ENCODE measurements around the gene POP5.
A peak's percentile ranks its signal among the peaks of the same experiment; 100 is the strongest.

The POP5 gene

DNA sequence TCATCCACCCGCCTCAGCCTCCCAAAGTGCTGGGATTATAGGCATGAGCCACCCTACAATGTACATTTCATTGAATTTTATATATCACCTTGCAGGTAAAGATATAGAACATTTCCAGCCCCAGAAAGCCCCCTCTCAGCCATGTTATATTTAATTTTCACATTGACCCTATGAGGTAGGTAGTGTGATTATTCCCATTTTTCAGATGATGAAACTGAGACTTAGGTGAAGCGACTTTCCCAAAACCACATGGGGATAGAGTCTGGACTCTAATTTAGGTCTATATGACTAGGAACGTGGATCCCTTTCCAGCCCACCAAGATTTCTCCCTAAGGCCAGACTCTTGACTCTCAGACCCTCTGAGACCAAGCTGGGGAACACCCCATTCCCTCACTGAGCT lies 15.7 kb upstream of the POP5 start:
- Histone ChIP-seq H3K4me1 (ENCODE audit: insufficient read depth, insufficient read length) (peaks cover 8% of the 10 kb centered on the region), H3K4me3 (ENCODE audit: insufficient read length, low read depth) (no peak overlapping the region), H3K9ac (ENCODE audit: insufficient read length, low read depth) (no peak overlapping the region), H3K36me3 (ENCODE audit: insufficient read depth, insufficient read length, low read length) (no peaks in the 10 kb centered on the region), H3K9me3 (ENCODE audit: insufficient read depth, low read length) (no peaks in the 10 kb centered on the region), H3K27me3 (ENCODE audit: insufficient read depth, insufficient read length) (no peaks in the 10 kb centered on the region)
- no peak for TF ChIP-seq SUZ12 (IDR thresholded peaks at IDR 0.05; ENCODE audit: extremely low read depth, insufficient read depth, insufficient read length)
- TF ChIP-seq ZNF274 (IDR thresholded peaks at IDR 0.05; ENCODE audit: low read depth, low read length): no peak
- TF ChIP-seq YY1 (IDR thresholded peaks at IDR 0.05; ENCODE audit: insufficient read depth, insufficient read length): no peak
- no peak for DNase-seq (ENCODE audit: low read depth, low spot score)

DNA sequence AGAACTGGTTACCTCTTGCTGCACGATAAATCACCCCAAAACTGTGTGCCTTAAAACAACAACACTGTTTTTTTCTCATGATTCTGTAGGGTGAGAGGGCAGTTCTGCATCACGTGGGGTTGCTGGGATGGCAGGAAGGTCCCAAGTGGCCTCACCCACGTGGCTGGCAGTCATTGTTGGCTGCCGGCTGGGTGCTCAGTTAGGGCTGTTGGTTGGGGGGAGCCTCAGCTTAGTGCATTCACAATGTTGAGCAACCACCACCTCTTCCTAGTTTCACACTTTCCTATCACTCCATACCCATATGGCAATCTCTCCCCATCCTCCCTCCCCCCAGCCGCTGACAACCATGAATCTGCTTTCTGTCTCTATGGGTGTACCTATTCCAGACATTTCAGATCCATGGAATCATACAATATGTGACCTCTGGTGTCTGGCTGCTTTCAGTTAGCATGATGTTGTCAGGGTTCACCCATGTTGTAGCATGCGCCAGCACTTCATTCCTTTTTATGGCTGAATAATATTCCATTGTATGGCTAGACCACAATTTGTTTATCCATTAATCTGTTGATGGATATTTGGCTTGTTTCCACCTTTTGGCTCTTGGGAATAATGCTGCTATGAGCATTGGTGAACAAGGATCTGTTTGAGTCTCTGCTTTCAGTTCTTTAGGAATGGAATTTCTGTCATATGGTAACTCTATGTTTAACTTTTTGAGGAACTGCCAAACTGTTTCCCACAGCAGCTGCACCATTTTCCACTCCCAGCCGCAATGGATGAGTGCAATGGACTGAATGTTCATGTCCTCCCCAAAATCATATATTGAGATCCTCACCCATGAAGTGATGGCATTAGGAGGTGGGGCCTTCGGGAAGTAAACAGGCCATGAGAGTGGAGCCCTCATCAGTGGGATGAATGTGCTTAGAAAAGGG lies 11.2 kb upstream of the POP5 start:
- peaks cover 5% of the 10 kb centered on the region for H3K4me1 ChIP-seq (ENCODE audit: insufficient read depth, insufficient read length)
- H3K27me3 ChIP-seq (ENCODE audit: insufficient read depth, insufficient read length): no peaks in the 10 kb centered on the region
- no peak overlapping the region for H3K9ac ChIP-seq (ENCODE audit: insufficient read length, low read depth)
- TF ChIP-seq YY1 (IDR thresholded peaks at IDR 0.05; ENCODE audit: insufficient read depth, insufficient read length): no peak
- no peak for TF ChIP-seq SUZ12 (IDR thresholded peaks at IDR 0.05; ENCODE audit: extremely low read depth, insufficient read depth, insufficient read length)
- no peak for TF ChIP-seq ZNF274 (IDR thresholded peaks at IDR 0.05; ENCODE audit: low read depth, low read length)
- no peaks in the 10 kb centered on the region for H3K9me3 ChIP-seq (ENCODE audit: insufficient read depth, low read length)
- H3K4me3 ChIP-seq (ENCODE audit: insufficient read length, low read depth): no peak overlapping the region
- H3K36me3 ChIP-seq (ENCODE audit: insufficient read depth, insufficient read length, low read length): no peaks in the 10 kb centered on the region
- DNase-seq (ENCODE audit: low read depth, low spot score): no peak

DNA sequence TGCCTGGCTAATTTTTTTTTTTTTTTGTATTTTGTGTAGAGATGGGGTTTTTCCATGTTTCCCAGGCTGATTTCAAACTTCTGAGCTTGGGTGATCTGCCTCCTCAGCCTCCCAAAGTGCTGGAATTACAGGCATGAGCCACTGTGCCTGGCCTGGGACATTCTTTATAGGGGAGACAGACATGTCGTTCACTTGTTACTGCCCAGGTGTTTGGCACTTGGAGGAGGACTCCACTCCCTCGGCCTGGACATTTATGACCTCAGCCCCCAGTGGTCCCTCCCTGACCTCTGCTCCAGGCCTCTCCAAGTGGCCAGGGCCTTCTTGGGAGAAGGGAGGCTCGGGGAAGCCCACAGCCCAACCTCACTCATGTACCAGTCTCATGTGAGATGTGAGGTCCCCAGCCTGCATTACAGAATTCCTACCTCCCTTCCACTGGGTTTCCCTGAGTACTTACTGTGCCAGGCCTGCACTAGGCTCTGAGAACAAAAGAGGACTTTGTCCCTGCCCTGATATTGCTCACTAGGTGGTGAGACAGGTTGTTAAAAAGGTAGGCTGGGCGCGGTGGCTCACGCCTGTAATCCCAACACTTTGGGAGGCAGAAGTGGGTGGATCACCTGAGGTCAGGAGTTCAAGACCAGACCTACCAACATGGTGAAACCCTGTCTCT lies 9.7 kb upstream of the POP5 start:
- H3K27me3 ChIP-seq (ENCODE audit: insufficient read depth, insufficient read length): peaks cover 6% of the 10 kb centered on the region
- H3K4me1 ChIP-seq (ENCODE audit: insufficient read depth, insufficient read length): peaks cover 5% of the 10 kb centered on the region
- no peak overlapping the region for H3K4me3 ChIP-seq (ENCODE audit: insufficient read length, low read depth)
- no peaks in the 10 kb centered on the region for H3K36me3 ChIP-seq (ENCODE audit: insufficient read depth, insufficient read length, low read length)
- TF ChIP-seq ZNF274 (IDR thresholded peaks at IDR 0.05; ENCODE audit: low read depth, low read length) (no peak), SUZ12 (IDR thresholded peaks at IDR 0.05; ENCODE audit: extremely low read depth, insufficient read depth, insufficient read length) (no peak), YY1 (IDR thresholded peaks at IDR 0.05; ENCODE audit: insufficient read depth, insufficient read length) (no peak)
- peak overlapping the region; percentile 26 for H3K9ac ChIP-seq (ENCODE audit: insufficient read length, low read depth)
- DNase-seq (ENCODE audit: low read depth, low spot score): no peak
- no peaks in the 10 kb centered on the region for H3K9me3 ChIP-seq (ENCODE audit: insufficient read depth, low read length)

DNA sequence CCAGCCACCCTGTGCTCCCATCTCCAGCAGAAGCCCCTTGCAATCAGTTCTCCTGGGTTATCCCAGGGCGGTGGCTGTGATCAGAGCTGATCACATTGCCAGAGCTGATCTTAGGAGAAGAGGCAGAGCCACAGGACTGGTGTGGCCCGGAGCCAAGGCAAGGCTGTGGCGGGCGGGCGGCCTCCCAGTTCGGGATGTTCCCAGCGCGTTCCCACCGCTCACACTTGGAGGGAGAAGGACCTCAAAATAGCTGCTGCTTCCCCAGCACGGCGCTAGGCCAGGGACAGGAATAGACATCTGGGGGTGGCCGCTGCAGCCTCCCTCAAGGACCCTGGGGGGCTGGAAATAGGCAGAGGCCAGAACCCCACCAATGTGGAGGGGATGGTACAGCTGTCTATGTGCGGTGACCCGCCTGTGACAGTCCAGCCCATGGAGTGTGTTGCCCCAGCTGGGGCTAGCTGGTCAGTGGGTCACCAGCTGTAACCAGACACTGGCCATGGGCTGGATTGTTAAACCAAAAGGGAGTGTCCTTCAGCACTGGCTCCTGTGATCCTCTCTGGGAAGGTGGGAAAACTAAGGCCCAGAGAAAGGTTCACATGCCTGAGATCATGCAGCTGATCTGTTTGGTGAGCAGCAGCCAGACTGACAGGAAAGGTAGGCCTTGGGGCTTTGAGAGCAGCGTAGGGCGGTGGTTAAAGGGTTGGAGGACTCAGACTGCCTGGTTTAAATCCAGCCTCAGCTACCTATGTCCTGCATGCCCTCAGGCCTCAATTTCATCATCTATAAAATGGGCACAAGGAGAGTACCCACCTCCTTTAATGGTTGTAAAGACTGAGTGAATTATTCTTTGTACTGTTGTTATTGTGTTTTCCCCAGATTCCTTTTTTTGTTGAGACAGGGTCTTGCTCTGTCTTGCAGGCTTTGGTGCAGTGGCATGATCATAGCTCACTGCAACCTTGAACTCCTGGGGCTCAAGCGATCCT lies 8.0 kb upstream of the POP5 start:
- Histone ChIP-seq H3K27me3 (ENCODE audit: insufficient read depth, insufficient read length) (peaks cover 12% of the 10 kb centered on the region), H3K4me1 (ENCODE audit: insufficient read depth, insufficient read length) (peaks cover 5% of the 10 kb centered on the region), H3K9me3 (ENCODE audit: insufficient read depth, low read length) (no peaks in the 10 kb centered on the region), H3K4me3 (ENCODE audit: insufficient read length, low read depth) (no peak overlapping the region), H3K9ac (ENCODE audit: insufficient read length, low read depth) (no peak overlapping the region), H3K36me3 (ENCODE audit: insufficient read depth, insufficient read length, low read length) (no peaks in the 10 kb centered on the region)
- TF ChIP-seq ZNF274 (IDR thresholded peaks at IDR 0.05; ENCODE audit: low read depth, low read length) (no peak), YY1 (IDR thresholded peaks at IDR 0.05; ENCODE audit: insufficient read depth, insufficient read length) (no peak)
- no peak for DNase-seq (ENCODE audit: low read depth, low spot score)

DNA sequence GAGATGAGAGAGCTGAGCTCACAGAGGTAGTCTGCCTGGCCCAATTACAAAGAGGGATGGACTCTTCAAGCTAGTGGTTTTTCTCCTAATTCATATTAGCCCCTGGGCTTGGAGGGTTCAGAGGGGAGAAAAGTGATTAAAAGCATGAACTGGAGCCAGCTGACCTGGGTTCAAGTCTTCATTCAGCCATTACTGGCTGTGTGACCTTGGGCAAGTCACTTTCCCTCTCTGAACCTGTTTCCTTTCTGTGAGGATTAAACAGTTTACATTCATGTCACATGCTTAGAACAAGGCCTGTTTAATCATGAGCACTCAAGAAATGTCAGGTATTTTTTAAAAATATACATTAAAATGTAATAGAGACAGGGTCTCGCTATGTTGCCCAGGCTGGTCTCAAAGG lies 7.2 kb upstream of the POP5 start:
- Histone ChIP-seq H3K9me3 (ENCODE audit: insufficient read depth, low read length) (no peaks in the 10 kb centered on the region), H3K27me3 (ENCODE audit: insufficient read depth, insufficient read length) (peaks cover 17% of the 10 kb centered on the region), H3K4me3 (ENCODE audit: insufficient read length, low read depth) (no peak overlapping the region), H3K36me3 (ENCODE audit: insufficient read depth, insufficient read length, low read length) (no peaks in the 10 kb centered on the region), H3K4me1 (ENCODE audit: insufficient read depth, insufficient read length) (peaks cover 5% of the 10 kb centered on the region), H3K9ac (ENCODE audit: insufficient read length, low read depth) (no peak overlapping the region)
- TF ChIP-seq YY1 (IDR thresholded peaks at IDR 0.05; ENCODE audit: insufficient read depth, insufficient read length): no peak
- TF ChIP-seq SUZ12 (IDR thresholded peaks at IDR 0.05; ENCODE audit: extremely low read depth, insufficient read depth, insufficient read length): no peak
- DNase-seq (ENCODE audit: low read depth, low spot score): no peak

DNA sequence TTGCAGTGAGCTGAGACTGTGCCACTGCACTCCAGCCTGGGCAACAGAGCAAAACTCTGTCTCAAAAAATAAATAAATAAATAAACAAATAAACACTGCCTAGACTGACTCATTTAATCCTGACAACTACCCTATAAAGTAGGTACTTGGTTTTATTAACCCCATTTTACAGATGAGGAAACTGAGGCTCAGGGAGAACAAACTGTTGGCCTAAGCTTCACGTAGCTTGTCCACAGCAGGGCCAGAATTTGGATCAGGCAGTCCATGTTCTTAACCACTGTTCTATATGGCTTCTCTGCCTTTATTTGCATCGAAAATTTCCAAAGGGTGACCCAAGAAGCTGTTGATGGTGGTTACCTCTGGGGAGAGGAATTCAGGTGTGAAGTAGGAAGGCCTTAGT lies 5.7 kb upstream of the POP5 start:
- Histone ChIP-seq H3K27me3 (ENCODE audit: insufficient read depth, insufficient read length) (peaks cover 17% of the 10 kb centered on the region), H3K9me3 (ENCODE audit: insufficient read depth, low read length) (no peaks in the 10 kb centered on the region), H3K4me3 (ENCODE audit: insufficient read length, low read depth) (no peak overlapping the region), H3K9ac (ENCODE audit: insufficient read length, low read depth) (no peak overlapping the region), H3K4me1 (ENCODE audit: insufficient read depth, insufficient read length) (peaks cover 5% of the 10 kb centered on the region), H3K36me3 (ENCODE audit: insufficient read depth, insufficient read length, low read length) (no peaks in the 10 kb centered on the region)
- no peak for TF ChIP-seq YY1 (IDR thresholded peaks at IDR 0.05; ENCODE audit: insufficient read depth, insufficient read length)
- TF ChIP-seq SUZ12 (IDR thresholded peaks at IDR 0.05; ENCODE audit: extremely low read depth, insufficient read depth, insufficient read length): no peak
- no peak for DNase-seq (ENCODE audit: low read depth, low spot score)

All from NT2/D1 (cell line).